Umbilical cord (tissue), 2 donors: ENCODE results near the gene KIAA1328. TPM values are rescaled to one million over a fixed set of nuclear protein-coding genes. Genes with fewer than 3 reads are reported as not detected.

Source experiments
- DNase-seq: peaks from one replicate; pipeline ENCODE4 v3.0.0-alpha.2; 2015; ENCODE audit warnings: low spot score
- total RNA-seq: library from RNA; depleted of rRNA; stranded (reverse); fragments of >200 nt; gene quantifications from one replicate; pipeline ENCODE4 v1.2.3, GENCODE V29; 2014; ENCODE audit warnings: low replicate concordance; ENCODE audit not compliant: insufficient read depth

The KIAA1328 gene
- total RNA-seq, 1 donor from 2014 or later = 33.9 TPM

GRCh38 chr18:37252342-37252741 is 423.4 kb downstream of the KIAA1328 start:
- DNase-seq = no peak

GRCh38 chr18:37252854-37253393 is 424.0 kb downstream of the KIAA1328 start:
- no peak for DNase-seq

DNA sequence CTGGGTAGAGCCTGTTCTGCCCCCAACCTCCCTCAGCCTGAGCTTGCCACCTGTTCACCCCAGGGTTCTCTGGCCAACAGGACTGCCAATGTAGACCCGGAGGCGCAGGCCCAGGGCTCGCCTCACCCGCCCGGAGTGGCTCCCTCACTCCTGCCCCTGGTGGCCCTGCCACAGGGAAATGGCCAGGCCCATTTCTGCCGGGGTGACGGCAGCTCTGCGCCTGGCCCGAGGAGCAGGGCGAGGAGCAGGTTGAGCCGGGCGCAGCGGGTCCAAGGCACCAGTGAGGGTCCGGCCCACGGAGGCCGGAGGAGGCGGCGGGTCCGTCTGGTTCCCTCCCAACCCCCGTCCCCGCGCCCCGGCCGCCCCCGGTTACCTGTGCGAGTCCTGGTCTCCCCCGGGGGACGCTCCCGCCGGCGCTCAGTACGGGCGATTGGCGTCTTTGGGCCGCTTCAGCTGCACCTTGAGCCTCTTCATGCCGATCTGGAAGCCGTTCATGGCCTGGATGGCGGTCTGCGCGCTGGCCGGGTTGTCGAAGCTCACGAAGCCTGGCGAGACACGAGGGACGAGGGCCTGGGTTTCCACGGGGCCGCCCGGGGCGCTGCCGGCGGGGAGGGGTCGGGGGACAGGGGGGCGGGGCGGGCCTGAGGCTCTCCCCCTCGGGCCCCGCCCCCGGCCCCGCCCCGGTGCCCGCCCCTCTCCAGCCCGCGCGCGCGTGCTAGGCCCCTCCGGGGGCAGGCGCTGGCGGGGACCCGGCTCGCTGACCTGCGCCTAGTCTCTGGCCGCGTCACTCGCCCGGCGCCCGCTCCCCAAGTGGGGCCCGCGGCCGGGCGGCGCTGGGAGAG is 424.7 kb downstream of the KIAA1328 start:
- DNase-seq = no peak

DNA sequence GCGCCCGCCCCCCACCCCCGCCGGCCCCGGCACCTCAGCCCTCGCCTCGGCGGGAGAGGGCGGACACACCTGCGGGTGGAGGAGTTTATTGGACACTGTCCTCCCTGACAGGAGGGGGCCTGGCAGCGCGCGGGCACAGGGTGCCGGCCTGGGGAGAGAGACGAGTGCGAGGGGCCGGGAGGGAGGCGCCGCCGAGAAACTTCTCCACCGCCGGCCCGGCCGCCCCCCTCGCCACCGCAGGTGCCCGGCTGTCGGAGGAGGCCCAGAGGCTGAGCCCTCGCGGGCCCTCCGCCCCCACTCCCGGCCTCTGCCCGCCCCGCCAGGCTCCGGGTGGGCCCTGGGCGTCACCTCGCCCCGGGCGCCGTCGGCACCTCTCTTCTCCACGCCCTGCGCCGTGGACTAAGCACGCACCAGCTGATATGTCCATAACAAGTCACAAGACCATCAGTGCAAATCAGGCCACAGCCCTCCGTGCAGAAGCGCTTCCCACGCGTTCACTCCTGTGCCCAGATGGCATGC is 425.4 kb downstream of the KIAA1328 start:
- DNase-seq = no peak

GRCh38 chr18:37254973-37255372 is 426.0 kb downstream of the KIAA1328 start:
- no peak for DNase-seq

GRCh38 chr18:37258131-37258530 is 429.2 kb downstream of the KIAA1328 start:
- no peak for DNase-seq

- no peak for DNase-seq
Measured at GRCh38 chr18:37258819-37259218, 429.9 kb downstream of the KIAA1328 start.

GRCh38 chr18:37259711-37260110 is 430.8 kb downstream of the KIAA1328 start:
- no peak for DNase-seq

- no peak for DNase-seq
Measured at GRCh38 chr18:37260367-37261093, 431.6 kb downstream of the KIAA1328 start.

DNA sequence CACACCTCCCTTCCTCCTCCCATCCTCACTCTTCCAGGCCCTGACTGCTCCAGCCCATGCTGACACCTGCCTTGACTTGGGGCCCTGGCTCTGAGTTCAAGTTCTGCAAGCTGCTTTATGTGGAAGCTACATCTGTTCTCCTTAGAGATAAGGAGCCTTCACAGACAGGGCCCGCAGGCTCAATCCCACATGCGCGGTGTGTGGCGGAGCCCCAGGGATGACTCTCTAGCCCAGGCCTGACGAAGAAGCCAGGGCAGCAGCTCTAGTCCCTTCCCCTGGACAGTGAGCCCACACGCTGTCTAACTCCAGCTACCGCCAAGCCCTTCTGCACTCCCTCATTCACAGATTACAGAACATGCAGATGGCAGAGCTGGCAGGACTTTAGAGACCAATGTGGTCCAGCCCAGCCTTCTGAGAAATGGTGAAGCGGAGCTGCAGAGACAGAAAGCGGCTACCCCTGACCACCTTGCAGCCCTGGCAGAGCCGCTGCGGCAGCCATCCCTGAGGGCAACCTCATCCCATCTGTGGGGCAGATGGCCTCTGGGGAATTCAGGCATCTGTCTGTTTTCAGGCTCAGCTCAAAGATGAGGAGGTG is 432.4 kb downstream of the KIAA1328 start:
- no peak for DNase-seq

GRCh38 chr18:37261988-37262387 is 433.1 kb downstream of the KIAA1328 start:
- no peak for DNase-seq

GRCh38 chr18:37264956-37265355 is 436.0 kb downstream of the KIAA1328 start:
- no peak for DNase-seq

- no peak for DNase-seq
Measured at GRCh38 chr18:37265382-37265781, 436.5 kb downstream of the KIAA1328 start.

DNA sequence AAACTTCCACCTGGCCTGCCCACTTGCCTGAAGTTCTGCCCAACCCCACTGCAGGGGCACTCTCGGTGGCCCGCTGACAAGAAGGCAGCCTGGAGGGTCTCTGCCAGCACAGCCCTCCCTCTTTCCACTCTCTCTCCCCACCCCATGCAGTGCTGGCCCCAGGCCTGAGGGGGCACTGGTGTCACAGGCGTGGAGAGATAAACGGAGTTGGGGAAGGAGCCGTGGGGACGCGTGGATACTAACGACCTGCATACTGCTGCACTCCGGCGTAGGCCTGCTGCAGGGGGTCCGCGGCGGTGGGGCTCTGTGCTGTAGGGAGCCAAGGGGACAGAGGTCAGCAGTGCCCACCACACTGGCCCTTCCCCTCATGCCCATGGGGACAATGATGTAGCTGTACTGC is 437.4 kb downstream of the KIAA1328 start:
- no peak for DNase-seq

- DNase-seq = peak; percentile 64
Measured at GRCh38 chr18:37270038-37270665, 441.2 kb downstream of the KIAA1328 start.

DNA sequence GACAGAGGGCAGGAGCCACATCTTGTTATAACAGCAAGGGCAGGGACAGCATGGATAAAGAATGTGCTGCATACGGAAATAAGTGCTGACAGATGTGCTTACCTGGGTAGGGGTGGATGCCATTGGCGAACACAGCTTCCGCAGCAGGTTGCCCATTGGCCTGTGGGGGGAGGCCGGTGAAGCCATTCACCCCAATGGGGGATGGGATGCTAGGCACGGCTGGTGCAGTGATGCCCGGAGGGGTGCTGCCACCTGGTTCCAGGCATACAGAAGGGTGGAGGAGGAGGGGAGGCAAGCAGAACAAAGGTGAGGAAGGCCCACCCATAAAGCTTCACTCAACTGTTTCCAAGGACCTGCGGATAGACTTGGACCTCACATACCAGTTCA is 441.7 kb downstream of the KIAA1328 start:
- no peak for DNase-seq

DNA sequence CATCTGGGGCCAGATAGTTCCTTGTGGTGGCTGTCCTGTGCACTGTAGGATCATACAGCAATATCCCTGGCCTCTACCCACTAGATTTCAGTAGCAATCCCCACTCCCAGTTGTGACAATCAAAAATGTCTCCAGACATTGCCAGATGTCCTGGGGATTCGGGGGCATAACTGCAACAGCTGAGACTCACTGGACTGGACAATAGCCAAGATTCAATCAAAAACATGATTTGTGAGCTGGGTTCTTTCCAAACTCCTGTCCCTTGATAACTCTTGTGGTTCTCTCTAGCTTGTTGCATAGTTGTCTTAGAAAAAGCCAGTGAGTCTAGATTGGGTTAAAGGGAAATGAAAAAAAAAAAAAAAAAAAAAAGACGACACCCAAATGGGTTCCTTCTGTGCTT is 443.3 kb downstream of the KIAA1328 start:
- DNase-seq = no peak

GRCh38 chr18:37272841-37273240 is 443.9 kb downstream of the KIAA1328 start:
- no peak for DNase-seq

DNA sequence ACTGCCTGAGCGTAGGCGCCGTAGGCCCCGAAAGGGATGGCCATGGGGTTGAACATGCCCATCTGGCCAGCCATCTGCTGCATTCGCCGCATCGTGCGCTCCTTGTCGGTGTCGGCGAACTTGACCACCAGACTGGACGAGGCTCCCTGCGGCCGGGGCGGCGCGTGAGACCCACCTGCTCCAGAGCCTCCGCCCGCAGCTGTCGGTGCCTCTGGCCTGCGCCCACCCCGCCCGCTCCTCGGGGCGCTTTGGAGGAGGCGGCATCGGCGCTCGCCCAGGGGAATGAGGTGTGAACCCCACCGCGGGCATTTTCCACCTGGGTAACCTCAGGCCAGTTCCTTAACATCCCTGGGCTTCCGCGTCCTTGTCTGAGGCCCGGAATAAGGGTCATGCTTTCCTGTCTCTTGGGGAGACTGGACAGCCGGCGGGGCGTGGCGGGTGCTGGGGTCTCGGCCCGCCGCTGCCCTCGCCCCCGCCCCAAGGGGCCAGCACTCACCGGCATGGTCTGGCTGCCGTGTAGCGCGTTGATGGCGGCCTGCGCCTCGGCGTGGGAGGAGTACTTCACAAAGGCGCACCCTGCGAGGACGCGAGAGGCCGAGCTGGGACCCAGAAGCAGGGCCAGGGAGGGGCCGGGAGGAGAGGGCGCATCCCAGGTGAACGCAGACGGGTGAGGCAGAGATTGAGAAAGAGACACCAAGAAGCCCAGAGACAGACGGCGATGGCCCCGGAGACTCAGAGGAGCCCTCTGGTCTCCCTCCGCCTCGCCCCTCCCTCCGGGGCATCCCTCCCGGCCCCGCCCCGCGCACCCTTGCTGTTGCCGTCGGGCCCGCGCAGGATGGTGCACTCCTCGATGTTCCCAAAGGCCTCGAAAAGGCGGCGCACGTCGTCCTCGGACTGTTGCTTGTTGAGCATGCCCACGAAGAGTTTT is 445.6 kb downstream of the KIAA1328 start:
- DNase-seq = no peak

DNA sequence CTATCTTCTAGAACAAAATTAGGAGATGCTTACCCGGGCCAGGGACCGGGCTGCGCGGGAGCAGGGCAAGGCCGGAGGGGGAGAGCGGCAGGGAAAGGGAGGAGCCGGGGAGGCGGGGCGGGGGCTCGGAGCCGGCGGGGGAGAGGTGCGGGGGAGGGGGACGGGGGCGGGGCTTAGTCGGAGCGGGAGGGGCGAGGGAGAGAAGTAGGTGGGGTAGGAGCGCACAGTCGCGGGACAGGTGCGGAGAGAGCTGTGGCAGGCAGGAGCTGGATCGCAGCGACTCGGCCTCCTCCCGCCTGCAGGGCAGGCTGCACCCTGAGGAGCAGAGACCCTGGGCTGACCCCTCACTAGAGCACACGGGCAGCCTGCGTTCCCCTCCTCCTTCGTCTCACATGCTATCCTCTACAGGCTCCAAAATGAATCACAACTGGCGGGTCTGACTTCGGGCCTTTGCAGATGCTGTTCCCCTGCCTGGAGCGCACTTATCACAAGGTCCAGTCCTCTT is 446.4 kb downstream of the KIAA1328 start:
- DNase-seq = no peak
